ENCODE measurements around the gene OGT. TPM values are rescaled to one million over a fixed set of nuclear protein-coding genes. Genes with fewer than 3 reads are reported as not detected.
A peak's percentile ranks its signal among the peaks of the same experiment; 100 is the strongest.

Gene OGT
- total RNA-seq, 2 experiments from 2014 or later = 252 to 264 TPM

DNA sequence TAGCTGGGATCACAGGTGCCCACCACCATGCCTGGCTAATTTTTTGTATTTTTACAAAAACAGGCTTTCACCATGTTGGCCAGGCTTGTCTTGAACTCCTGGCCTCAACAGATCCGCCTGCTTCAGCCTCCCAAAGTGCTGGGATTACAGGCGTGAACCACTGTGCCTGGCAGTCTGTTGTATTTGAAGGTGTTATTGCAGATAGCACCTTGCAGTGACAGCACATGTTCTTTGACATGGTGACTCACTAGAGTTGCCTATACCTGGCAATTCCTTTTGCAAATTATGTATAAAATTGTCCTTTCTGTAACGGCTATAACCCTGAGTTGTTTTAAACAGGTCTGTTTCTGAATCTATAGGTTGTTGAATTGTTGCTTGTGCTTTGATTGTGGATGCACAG, 7.9 kb downstream of the OGT start:
- Mint-ChIP-seq H3K9me3 (ENCODE audit: insufficient read depth) (no peaks in the 10 kb centered on the region), H3K27me3 (ENCODE audit: low read depth) (no peaks in the 10 kb centered on the region), H3K4me1 (ENCODE audit: low read depth) (peaks cover 61% of the 10 kb centered on the region), H3K36me3 (ENCODE audit: low read depth) (peaks cover 78% of the 10 kb centered on the region), H3K4me3 (peak overlapping the region; percentile 72), H3K27ac (peak overlapping the region; percentile 78)
- DNase-seq (no peak), ATAC-seq (peak; percentile 24)
- POLR2A ChIA-PET = interaction anchor here (6.5 kb wide), 1 partner anchor 7 kb away, joined by 86 read pairs; the partner anchor contains the start of gene OGT
- CTCF ChIA-PET = interaction anchor here (1.2 kb wide), 1 partner anchor 112 kb away, joined by 4 read pairs; no protein-coding TSS in a partner anchor

DNA sequence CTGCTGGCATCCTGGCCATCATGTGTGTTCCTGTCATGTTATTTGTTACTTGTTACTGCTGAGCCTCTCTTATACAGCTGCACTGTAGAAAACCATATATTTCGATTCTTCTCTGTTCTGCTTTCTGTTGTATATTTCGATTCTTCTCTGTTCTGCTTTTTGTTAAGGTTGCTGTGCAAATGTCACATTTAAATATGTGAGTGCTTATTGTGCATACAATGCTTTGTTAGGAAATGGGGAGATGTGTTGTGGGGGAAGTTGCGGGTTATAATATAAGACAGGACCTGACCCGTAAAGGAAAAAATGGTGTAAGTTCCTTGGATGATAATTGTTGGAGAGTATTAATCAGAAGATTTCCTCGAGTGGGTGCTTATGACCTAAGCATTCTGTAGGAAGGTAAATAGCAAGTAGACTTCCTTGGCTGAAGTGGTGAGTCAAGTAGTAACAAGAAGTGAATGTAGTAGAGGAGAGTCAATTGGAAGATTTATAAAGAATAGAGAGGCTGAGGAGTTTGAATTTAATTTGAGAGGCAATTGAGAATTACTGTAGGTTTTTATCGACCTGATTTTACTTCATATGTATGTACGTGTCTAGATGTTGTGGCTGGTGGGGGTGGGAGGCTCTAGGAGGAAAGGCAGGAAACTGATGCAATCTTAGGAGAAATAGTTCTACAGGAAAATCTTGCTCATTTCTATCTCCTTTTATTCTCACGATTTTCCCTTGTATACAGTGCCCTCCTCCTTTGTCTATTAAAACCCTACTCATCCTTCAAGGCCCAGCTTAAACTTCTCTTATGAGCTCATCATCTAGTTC, 8.5 kb downstream of the OGT start:
- H3K4me1 Mint-ChIP-seq (ENCODE audit: low read depth) = peaks cover 62% of the 10 kb centered on the region
- DNase-seq (no peak), ATAC-seq (peak; percentile 33)
- peak overlapping the region; percentile 78 for H3K27ac Mint-ChIP-seq
- H3K9me3 Mint-ChIP-seq (ENCODE audit: insufficient read depth) = no peaks in the 10 kb centered on the region
- no peaks in the 10 kb centered on the region for H3K27me3 Mint-ChIP-seq (ENCODE audit: low read depth)
- CTCF ChIA-PET = no interaction called here
- peak overlapping the region; percentile 72 for H3K4me3 Mint-ChIP-seq
- H3K36me3 Mint-ChIP-seq (ENCODE audit: low read depth) = peaks cover 78% of the 10 kb centered on the region
- POLR2A ChIA-PET = interaction anchor here (6.5 kb wide), 1 partner anchor 8 kb away, joined by 86 read pairs; the partner anchor contains the start of gene OGT

DNA sequence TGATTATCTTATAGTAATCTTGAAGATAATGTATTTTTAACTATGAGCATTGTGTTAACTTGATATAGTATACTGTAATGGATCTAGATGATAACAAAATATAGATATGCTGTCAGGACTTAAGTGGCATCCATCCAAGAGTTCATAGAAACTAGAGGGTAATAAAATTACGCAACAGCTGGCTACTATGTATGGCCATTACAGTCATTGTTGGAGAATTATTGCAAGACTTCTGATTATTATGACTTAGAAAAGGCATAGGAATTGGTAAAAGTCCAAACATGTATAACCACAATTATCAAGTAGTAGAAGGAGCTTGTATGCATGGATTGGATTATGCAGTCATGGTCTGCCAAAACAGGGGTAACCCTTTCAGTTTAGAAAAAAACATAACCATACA, 9.5 kb downstream of the OGT start:
- ATAC-seq = no peak
- Mint-ChIP-seq H3K9me3 (ENCODE audit: insufficient read depth) (no peaks in the 10 kb centered on the region), H3K27ac (peak overlapping the region; percentile 78), H3K36me3 (ENCODE audit: low read depth) (peaks cover 80% of the 10 kb centered on the region), H3K27me3 (ENCODE audit: low read depth) (no peaks in the 10 kb centered on the region), H3K4me3 (peak overlapping the region; percentile 72), H3K4me1 (ENCODE audit: low read depth) (peaks cover 60% of the 10 kb centered on the region)
- ChIA-PET POLR2A (interaction anchor here (6.5 kb wide), 1 partner anchor 9 kb away, joined by 86 read pairs; the partner anchor contains the start of gene OGT), CTCF (interaction anchor here (0.8 kb wide), 1 partner anchor 110 kb away, joined by 3 read pairs; no protein-coding TSS in a partner anchor)
- no peak for DNase-seq

DNA sequence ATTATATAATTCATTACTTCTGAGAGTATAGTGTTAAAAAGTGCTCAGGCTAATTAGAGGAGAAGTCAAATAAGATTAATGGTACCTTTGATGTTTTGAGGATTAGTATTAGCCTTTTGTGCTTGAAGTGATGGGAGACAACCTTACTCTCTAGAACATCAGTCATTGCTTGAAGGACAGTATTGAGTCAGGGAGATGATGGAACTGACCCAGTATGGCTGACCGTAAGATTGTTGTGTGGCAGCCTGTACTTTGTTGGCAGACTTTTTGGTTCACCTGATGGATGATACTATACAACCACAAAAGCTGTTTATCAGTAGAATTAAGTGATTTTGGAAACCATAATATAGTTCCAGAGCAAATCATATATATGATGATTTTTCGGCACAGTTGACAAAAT, 9.9 kb downstream of the OGT start:
- no peaks in the 10 kb centered on the region for H3K9me3 Mint-ChIP-seq (ENCODE audit: insufficient read depth)
- H3K27ac Mint-ChIP-seq = peak overlapping the region; percentile 52
- DNase-seq = no peak
- ChIA-PET CTCF (no interaction called here), POLR2A (interaction anchor here (6.5 kb wide), 1 partner anchor 9 kb away, joined by 86 read pairs; the partner anchor contains the start of gene OGT)
- ATAC-seq = no peak
- H3K4me1 Mint-ChIP-seq (ENCODE audit: low read depth) = peaks cover 58% of the 10 kb centered on the region
- no peaks in the 10 kb centered on the region for H3K27me3 Mint-ChIP-seq (ENCODE audit: low read depth)
- H3K36me3 Mint-ChIP-seq (ENCODE audit: low read depth) = peaks cover 79% of the 10 kb centered on the region
- H3K4me3 Mint-ChIP-seq = peak overlapping the region; percentile 72

DNA sequence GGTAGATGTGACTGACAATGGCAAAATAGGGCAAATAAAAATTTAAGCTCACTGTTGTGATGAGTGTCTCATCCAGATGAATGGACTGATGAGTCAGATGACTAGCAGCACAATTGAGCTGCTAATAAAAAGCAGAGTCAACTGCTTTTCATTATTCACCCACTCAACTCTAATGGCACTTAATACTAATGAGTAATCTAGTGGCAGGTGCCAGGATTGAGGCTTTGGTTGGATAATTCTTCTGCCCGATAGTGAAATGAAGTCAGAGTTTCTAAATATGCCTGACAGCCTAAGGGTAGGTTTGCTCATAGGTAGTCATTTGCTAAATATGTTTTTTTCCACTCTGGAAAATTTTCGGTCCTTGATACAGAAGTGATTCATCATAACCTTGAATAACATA, 10.4 kb downstream of the OGT start:
- ATAC-seq = no peak
- Mint-ChIP-seq H3K4me1 (ENCODE audit: low read depth) (peaks cover 59% of the 10 kb centered on the region), H3K4me3 (peak overlapping the region; percentile 15), H3K27ac (peak overlapping the region; percentile 80), H3K36me3 (ENCODE audit: low read depth) (peaks cover 81% of the 10 kb centered on the region), H3K27me3 (ENCODE audit: low read depth) (no peaks in the 10 kb centered on the region), H3K9me3 (ENCODE audit: insufficient read depth) (no peaks in the 10 kb centered on the region)
- no peak for DNase-seq
- ChIA-PET POLR2A (interaction anchor here (0.5 to 6.5 kb wide), 2 partner anchors 10 to 449 kb away, joined by 5 to 86 read pairs; partner anchors contain the start of gene OGT), CTCF (no interaction called here)

DNA sequence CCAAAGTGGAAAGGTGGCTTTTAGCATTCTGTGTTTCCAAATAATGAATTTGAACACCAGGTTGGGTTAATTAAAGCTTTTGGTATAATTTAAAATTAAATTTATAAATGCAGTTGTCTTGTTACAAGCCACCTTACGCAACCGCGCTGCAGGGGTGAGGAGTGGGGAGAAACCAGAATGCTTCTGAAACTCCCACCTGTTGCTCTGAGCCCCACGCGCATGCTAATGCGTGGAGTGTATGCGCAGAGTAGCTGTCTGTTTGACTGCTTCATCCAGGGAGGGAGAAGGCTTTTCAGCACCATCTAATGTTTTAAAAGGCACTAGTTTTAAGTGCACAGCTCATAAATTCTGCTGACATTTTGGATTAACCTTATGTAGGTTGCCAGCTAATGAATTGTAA, 12.5 kb downstream of the OGT start:
- peaks cover 73% of the 10 kb centered on the region for H3K36me3 Mint-ChIP-seq (ENCODE audit: low read depth)

DNA sequence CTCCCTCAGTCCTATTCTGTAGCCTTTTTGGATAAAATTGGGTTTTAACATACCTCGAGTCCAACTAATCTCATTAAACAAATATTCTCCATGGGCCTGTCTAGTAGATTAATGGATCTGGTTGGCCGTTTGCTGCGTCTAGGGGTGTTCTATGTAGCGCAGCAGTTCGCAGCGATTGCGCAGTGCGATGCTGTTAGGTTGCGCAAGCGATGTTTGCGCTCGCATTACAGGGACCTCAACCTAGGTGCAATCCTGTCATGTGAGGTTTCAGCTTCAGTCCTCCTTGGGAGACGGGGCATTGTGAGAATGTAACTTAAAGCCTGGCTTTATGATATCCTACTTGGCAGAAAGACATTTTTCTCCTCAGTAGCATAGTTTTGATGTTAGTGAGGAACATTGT, 14.0 kb downstream of the OGT start:
- no peaks in the 10 kb centered on the region for H3K9me3 Mint-ChIP-seq (ENCODE audit: insufficient read depth)
- no peak overlapping the region for H3K4me3 Mint-ChIP-seq
- no peaks in the 10 kb centered on the region for H3K27me3 Mint-ChIP-seq (ENCODE audit: low read depth)
- peaks cover 68% of the 10 kb centered on the region for H3K36me3 Mint-ChIP-seq (ENCODE audit: low read depth)
- DNase-seq (no peak), ATAC-seq (no peak)
- POLR2A ChIA-PET = interaction anchor here (6.5 kb wide), 1 partner anchor 13 kb away, joined by 86 read pairs; the partner anchor contains the start of gene OGT
- H3K4me1 Mint-ChIP-seq (ENCODE audit: low read depth) = peaks cover 46% of the 10 kb centered on the region
- CTCF ChIA-PET = no interaction called here
- no peak overlapping the region for H3K27ac Mint-ChIP-seq

More for the DNA sequence above, 12.5 kb downstream of the OGT start:
- Mint-ChIP-seq H3K27me3 (ENCODE audit: low read depth) (no peaks in the 10 kb centered on the region), H3K9me3 (ENCODE audit: insufficient read depth) (no peaks in the 10 kb centered on the region), H3K27ac (no peak overlapping the region), H3K4me1 (ENCODE audit: low read depth) (peaks cover 52% of the 10 kb centered on the region), H3K4me3 (no peak overlapping the region)
- DNase-seq (no peak), ATAC-seq (no peak)
- CTCF ChIA-PET = interaction anchor here (0.9 to 1.0 kb wide), 2 partner anchors 31 to 36 kb away, joined by 3 read pairs; no protein-coding TSS in a partner anchor
- POLR2A ChIA-PET = interaction anchor here (1.3 to 6.5 kb wide), 2 partner anchors 12 to 72 kb away, joined by 4 to 86 read pairs; partner anchors contain the start of genes CXCR3 and OGT

DNA sequence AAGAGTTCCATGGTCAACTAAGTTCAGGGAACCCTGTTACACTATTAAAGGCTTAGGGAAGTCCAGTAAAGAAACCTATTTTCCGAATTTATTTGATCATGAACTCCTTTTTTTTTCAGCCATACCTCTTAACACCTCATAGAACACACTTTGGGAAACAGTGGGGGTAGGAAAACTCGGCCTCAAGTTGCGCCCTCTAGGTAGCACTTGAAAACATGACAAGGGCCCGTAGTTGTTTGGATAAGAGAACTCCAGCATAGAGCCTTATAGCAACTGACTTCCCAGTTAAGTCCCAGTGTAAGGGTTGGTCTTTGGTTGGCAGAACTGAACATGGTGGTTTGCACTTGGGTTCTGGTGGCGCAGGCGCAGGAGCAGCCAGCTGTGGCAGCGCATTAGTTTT, 14.4 kb downstream of the OGT start:
- Mint-ChIP-seq H3K27ac (no peak overlapping the region), H3K4me3 (no peak overlapping the region), H3K9me3 (ENCODE audit: insufficient read depth) (no peaks in the 10 kb centered on the region), H3K27me3 (ENCODE audit: low read depth) (no peaks in the 10 kb centered on the region), H3K4me1 (ENCODE audit: low read depth) (peaks cover 42% of the 10 kb centered on the region), H3K36me3 (ENCODE audit: low read depth) (peaks cover 63% of the 10 kb centered on the region)
- POLR2A ChIA-PET = no interaction called here
- CTCF ChIA-PET = no interaction called here
- DNase-seq (no peak), ATAC-seq (no peak)

DNA sequence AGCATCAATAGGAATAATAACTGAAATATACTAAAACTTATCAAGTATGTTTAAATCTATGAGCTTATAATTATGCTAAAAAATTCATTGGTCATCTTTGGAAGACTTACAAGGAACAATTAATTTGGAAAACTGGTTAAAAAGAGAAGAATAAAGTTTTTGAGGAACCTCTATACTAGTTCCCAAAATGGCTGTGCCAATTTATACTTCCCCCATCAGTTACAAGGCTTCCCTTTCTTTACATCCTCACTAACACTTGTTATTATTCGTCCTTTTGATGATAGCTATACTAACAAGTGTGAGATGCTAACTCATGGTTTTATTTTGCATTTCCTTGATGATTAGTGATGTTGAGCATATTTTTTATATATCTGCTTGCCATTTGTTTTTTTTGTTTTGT, 17.1 kb downstream of the OGT start:
- H3K9me3 Mint-ChIP-seq (ENCODE audit: insufficient read depth) = no peaks in the 10 kb centered on the region
- POLR2A ChIA-PET = interaction anchor here (1.7 to 3.8 kb wide), 2 partner anchors 15 to 18 kb away, joined by 6 to 23 read pairs; partner anchors contain the start of gene OGT
- H3K27me3 Mint-ChIP-seq (ENCODE audit: low read depth) = no peaks in the 10 kb centered on the region
- no peak overlapping the region for H3K27ac Mint-ChIP-seq
- peaks cover 56% of the 10 kb centered on the region for H3K36me3 Mint-ChIP-seq (ENCODE audit: low read depth)
- CTCF ChIA-PET = interaction anchor here (1.5 to 1.6 kb wide), 3 partner anchors 57 to 102 kb away, joined by 3 to 5 read pairs (median 4); no protein-coding TSS in a partner anchor
- no peak overlapping the region for H3K4me3 Mint-ChIP-seq
- no peak for DNase-seq
- no peak for ATAC-seq
- peaks cover 21% of the 10 kb centered on the region for H3K4me1 Mint-ChIP-seq (ENCODE audit: low read depth)

DNA sequence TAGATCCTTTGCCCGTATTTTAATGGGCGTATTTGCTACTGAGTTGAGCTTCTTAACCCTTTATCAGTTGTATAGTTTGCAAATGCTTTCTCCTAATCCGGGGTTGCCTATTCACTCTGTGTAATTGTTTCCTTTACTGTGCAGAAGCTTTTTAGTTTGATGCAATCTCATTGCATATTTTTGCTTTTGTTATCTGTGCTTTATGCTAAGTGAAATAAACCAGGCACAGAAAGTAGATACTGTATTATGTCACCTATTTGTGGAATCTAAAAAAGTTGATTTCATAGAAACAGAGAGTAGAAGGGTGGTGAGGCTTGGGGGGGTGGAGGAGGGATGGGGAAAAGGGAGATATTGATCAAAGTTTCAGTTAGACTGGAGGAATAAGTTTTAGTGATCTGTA, 17.7 kb downstream of the OGT start:
- Mint-ChIP-seq H3K27me3 (ENCODE audit: low read depth) (no peaks in the 10 kb centered on the region), H3K4me3 (no peak overlapping the region), H3K36me3 (ENCODE audit: low read depth) (peaks cover 57% of the 10 kb centered on the region), H3K4me1 (ENCODE audit: low read depth) (peaks cover 22% of the 10 kb centered on the region), H3K27ac (peak overlapping the region; percentile 49), H3K9me3 (ENCODE audit: insufficient read depth) (no peaks in the 10 kb centered on the region)
- ATAC-seq (no peak), DNase-seq (no peak)
- CTCF ChIA-PET = interaction anchor here (1.3 to 1.6 kb wide), 3 partner anchors 13 to 102 kb away, joined by 4 to 5 read pairs (median 4); no protein-coding TSS in a partner anchor
- POLR2A ChIA-PET = interaction anchor here (1.7 to 3.8 kb wide), 2 partner anchors 16 to 18 kb away, joined by 6 to 23 read pairs; partner anchors contain the start of gene OGT

DNA sequence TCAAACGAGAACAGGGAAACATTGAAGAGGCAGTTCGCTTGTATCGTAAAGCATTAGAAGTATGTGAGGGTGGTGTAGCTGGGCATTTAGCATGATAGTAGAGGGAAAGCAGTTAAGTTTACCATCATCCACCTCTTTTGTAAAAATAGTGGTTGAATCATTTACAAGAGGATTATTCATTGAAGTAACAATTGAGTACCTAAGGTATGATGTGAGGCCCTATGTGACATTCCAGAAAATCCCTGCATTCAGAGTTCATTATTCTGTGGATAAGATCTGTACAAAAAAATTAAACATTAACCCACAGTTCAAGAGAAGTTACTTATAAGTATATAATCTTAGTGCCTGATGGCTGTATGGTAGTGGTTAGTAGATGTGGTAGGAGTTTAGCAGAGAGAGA, 23.1 kb downstream of the OGT start:
- POLR2A ChIA-PET = no interaction called here
- ATAC-seq (no peak), DNase-seq (no peak)
- Mint-ChIP-seq H3K4me3 (no peak overlapping the region), H3K27ac (peak overlapping the region; percentile 53), H3K27me3 (ENCODE audit: low read depth) (no peaks in the 10 kb centered on the region), H3K36me3 (ENCODE audit: low read depth) (peaks cover 48% of the 10 kb centered on the region), H3K9me3 (ENCODE audit: insufficient read depth) (no peaks in the 10 kb centered on the region), H3K4me1 (ENCODE audit: low read depth) (peaks cover 2% of the 10 kb centered on the region)
- CTCF ChIA-PET = interaction anchor here (1.5 kb wide), 1 partner anchor 7 kb away, joined by 7 read pairs; no protein-coding TSS in a partner anchor

DNA sequence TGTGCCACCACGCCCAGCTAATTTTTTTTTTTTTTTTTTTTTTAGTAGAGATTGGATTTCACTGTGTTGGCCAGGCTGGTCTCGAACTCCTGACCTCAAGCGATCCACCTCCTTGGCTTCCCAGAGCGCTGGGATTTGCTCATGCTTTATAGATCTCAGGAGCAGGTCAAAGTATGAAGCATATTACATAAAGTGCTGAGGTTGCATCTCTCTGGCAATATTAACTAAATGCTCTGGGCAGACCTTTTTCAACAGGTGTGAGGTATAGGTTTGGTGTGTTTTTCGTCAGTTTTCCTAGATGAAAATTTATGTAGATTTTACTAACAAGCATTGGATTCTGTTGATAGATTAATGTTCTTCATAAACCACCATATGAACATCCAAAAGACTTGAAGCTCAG, 26.0 kb downstream of the OGT start:
- no peak for ATAC-seq
- Mint-ChIP-seq H3K9me3 (ENCODE audit: insufficient read depth) (no peaks in the 10 kb centered on the region), H3K27ac (no peak overlapping the region), H3K36me3 (ENCODE audit: low read depth) (peaks cover 62% of the 10 kb centered on the region), H3K27me3 (ENCODE audit: low read depth) (no peaks in the 10 kb centered on the region), H3K4me1 (ENCODE audit: low read depth) (peaks cover 2% of the 10 kb centered on the region), H3K4me3 (no peak overlapping the region)
- no peak for DNase-seq
- CTCF ChIA-PET = no interaction called here
- POLR2A ChIA-PET = no interaction called here

Data from activated CD8-positive, alpha-beta T cell treated with anti-CD3 and anti-CD28 coated beads, Interleukin-2, amount 10 ng/mL, durations not matched to agents 7 days and 5 days (primary cell).